COLO829 (cell line): ENCODE data around the gene OR7D2.
A peak's percentile ranks its signal among the peaks of the same experiment; 100 is the strongest.

ENCODE experiments used
- DNase-seq: peaks from one replicate; pipeline ENCODE4 v3.0.0; 2012; ENCODE audit warnings: low spot score

OR7D2 gene

GRCh38 chr19:9205501-9206113 lies 26.8 kb downstream of the OR7D2 start:
- DNase-seq: peak; percentile 21

GRCh38 chr19:9219489-9219888 lies 40.7 kb downstream of the OR7D2 start, which contains the start of gene OR7D4:
Gene OR7D4 (minus strand): TSS chr19:9219589. CDS start chr19:9214837, 4,752 bp downstream.
- no peak for DNase-seq
